Neural cell (in vitro differentiated cells): ENCODE results near the gene TUBGCP4. TPM values are rescaled to one million over a fixed set of nuclear protein-coding genes. Genes with fewer than 3 reads are reported as not detected.

Source experiments
- H2AFZ ChIP-seq: fragments of 200-600, 300-800 bp; sonication (generic), shearing (Covaris generic); 2 replicates; pipeline ENCODE4 v1.6.0; 2014; ENCODE audit warnings: low read depth, mild to moderate bottlenecking, antibody characterized with exemption, low read length, moderate library complexity
- H3F3A ChIP-seq: fragments of 200-600 bp; shearing (Covaris generic); 2 replicates; pipeline ENCODE4 v1.6.1; 2016; ENCODE audit warnings: mild to moderate bottlenecking, moderate library complexity, mixed read lengths, antibody characterized with exemption, low read length; ENCODE audit not compliant: insufficient read depth, poor library complexity, severe bottlenecking
- H3K27ac ChIP-seq: fragments of 200-600, 300-800 bp; sonication (generic), shearing (Covaris generic); 2 replicates; pipeline ENCODE4 v1.5.1; 2014; ENCODE audit warnings: mild to moderate bottlenecking, low read length, moderate library complexity
- H3K27me3 ChIP-seq: fragments of 300-800, 200-600 bp; sonication (generic), shearing (Covaris generic); 2 replicates; pipeline ENCODE4 v1.6.0; 2014; ENCODE audit warnings: mild to moderate bottlenecking, low read depth, low read length, moderate library complexity; ENCODE audit not compliant: insufficient read depth
- H3K36me3 ChIP-seq: fragments of 300-800, 200-600 bp; sonication (generic), shearing (Covaris generic); 2 replicates; pipeline ENCODE4 v1.5.1; 2014; ENCODE audit warnings: mild to moderate bottlenecking, antibody characterized with exemption, low read length, moderate library complexity; ENCODE audit not compliant: insufficient read depth
- H3K4me2 ChIP-seq: fragments of 300-800, 200-600 bp; sonication (generic), shearing (Covaris generic); 2 replicates; pipeline ENCODE4 v1.6.0; 2014; ENCODE audit warnings: mild to moderate bottlenecking, low read length
- H3K4me3 ChIP-seq: fragments of 300-800, 200-600 bp; sonication (generic), shearing (Covaris generic); 2 replicates; pipeline ENCODE4 v1.5.1; 2014; ENCODE audit warnings: mild to moderate bottlenecking, low read length, moderate library complexity
- H3K79me2 ChIP-seq: fragments of 200-600 bp; shearing (Covaris generic); replicated peaks from 2 replicates; pipeline ENCODE4 v1.6.0; 2014; ENCODE audit warnings: mild to moderate bottlenecking, low read length, moderate library complexity; ENCODE audit not compliant: insufficient read depth
- H3K9ac ChIP-seq: fragments of 300-800, 200-600 bp; sonication (generic), shearing (Covaris generic); 2 replicates; pipeline ENCODE4 v1.6.1; 2016; ENCODE audit warnings: mild to moderate bottlenecking, low read length, mixed read lengths
- H3K9me2 ChIP-seq: fragments of 200-600 bp; shearing (Covaris generic); 2 replicates; pipeline ENCODE4 v1.6.1; 2016; ENCODE audit warnings: mild to moderate bottlenecking, low read length, mixed read lengths; ENCODE audit not compliant: insufficient read depth
- H3K9me3 ChIP-seq: fragments of 200-600, 300-800 bp; sonication (generic), shearing (Covaris generic); 2 replicates; pipeline ENCODE4 v1.6.1; 2016; ENCODE audit warnings: mild to moderate bottlenecking, mixed run types, low read length, moderate library complexity, mixed read lengths
- H4K20me1 ChIP-seq: fragments of 200-600 bp; shearing (Covaris generic); 2 replicates; pipeline ENCODE4 v1.6.1; 2016; ENCODE audit warnings: mild to moderate bottlenecking, mixed run types; ENCODE audit not compliant: insufficient read depth
- EP300 ChIP-seq: fragments of 450-650 bp; conservative IDR thresholded peaks from 2 replicates; pipeline ENCODE4 v1.6.1; 2014; ENCODE audit warnings: antibody characterized with exemption, mild to moderate bottlenecking, moderate library complexity; ENCODE audit not compliant: poor library complexity, severe bottlenecking
- EZH2 ChIP-seq: fragments of 200-600, 300-800 bp; shearing (Covaris generic), sonication (generic); IDR thresholded peaks from 2 replicates; pipeline ENCODE4 v1.6.1; 2014; ENCODE audit warnings: antibody characterized with exemption, low read length, borderline replicate concordance, mild to moderate bottlenecking; ENCODE audit not compliant: insufficient read depth, poor library complexity, severe bottlenecking
- MXI1 ChIP-seq: fragments of 450-650 bp; conservative IDR thresholded peaks from 2 replicates; pipeline ENCODE4 v1.6.1; 2014; ENCODE audit warnings: antibody characterized with exemption, mild to moderate bottlenecking; ENCODE audit not compliant: poor library complexity, severe bottlenecking
- POLR2AphosphoS5 ChIP-seq: IDR thresholded peaks from 2 replicates; pipeline ENCODE4 v1.6.1; 2012
- RAD21 ChIP-seq: fragments of 450-650 bp; conservative IDR thresholded peaks from 2 replicates; pipeline ENCODE4 v1.6.1; 2014; ENCODE audit warnings: antibody characterized with exemption, mild to moderate bottlenecking, moderate library complexity
- SMC3 ChIP-seq: fragments of 450-650 bp; conservative IDR thresholded peaks from 2 replicates; pipeline ENCODE4 v1.6.1; 2014; ENCODE audit warnings: antibody characterized with exemption, mild to moderate bottlenecking, moderate library complexity; ENCODE audit not compliant: poor library complexity
- TAF1 ChIP-seq: IDR thresholded peaks from 2 replicates; pipeline ENCODE4 v1.6.1; 2012; ENCODE audit warnings: low read depth
- polyA plus RNA-seq: library from polyadenylated mRNA; depleted of rRNA; stranded (reverse); fragments of >200 nt; gene quantifications from 2 replicates; pipeline ENCODE4 v1.2.3, GENCODE V29; 2014
- TF ChIP-seq, protein P1 (sequence below): IDR thresholded peaks from 2 replicates; pipeline ENCODE4 v1.6.1; 2012; ENCODE audit warnings: borderline replicate concordance
- TF ChIP-seq, protein P2 (sequence below): fragments of 450-650 bp; IDR thresholded peaks from 2 replicates; pipeline ENCODE4 v1.5.1; 2014; ENCODE audit warnings: antibody characterized with exemption, mild to moderate bottlenecking, moderate library complexity; ENCODE audit not compliant: poor library complexity, severe bottlenecking

The TUBGCP4 gene
- polyA plus RNA-seq, 1 donor from 2014 or later: 4.6 TPM

DNA sequence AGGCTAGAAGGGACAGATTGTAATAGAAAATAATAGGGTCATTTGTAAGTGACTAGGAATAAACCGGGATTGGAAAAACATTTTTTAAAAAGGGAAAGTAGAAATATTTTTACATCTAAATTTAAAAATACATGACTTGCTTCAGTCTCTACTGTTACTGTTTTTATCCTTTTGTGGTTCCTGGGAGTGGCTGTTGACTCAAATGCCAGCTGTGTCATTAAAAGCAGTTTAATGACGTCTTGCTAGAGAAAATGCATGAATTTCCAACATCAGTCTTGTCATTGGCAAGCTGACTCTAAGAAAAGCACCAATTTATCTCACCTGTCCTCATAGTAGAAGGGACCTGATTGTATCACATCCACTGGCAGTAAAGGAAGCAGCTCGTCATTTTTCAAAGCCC lies 23.8 kb upstream of the TUBGCP4 start:
- Histone ChIP-seq H3K36me3 (peaks cover 6% of the 10 kb centered on the region), H3K9me2 (no peaks in the 10 kb centered on the region), H3K79me2 (no peaks in the 10 kb centered on the region), H3K27ac (no peak overlapping the region), H4K20me1 (no peaks in the 10 kb centered on the region), H2AFZ (no peak overlapping the region), H3F3A (no peaks in the 10 kb centered on the region), H3K4me2 (no peak overlapping the region), H3K9me3 (no peaks in the 10 kb centered on the region), H3K9ac (no peak overlapping the region), H3K27me3 (no peaks in the 10 kb centered on the region), H3K4me3 (no peak overlapping the region)
- TF ChIP-seq POLR2AphosphoS5 (no peak), MXI1 (no peak), EZH2 (no peak), RAD21 (no peak), EP300 (no peak), TAF1 (no peak), SMC3 (no peak)
- TF ChIP-seq, protein P1, sequence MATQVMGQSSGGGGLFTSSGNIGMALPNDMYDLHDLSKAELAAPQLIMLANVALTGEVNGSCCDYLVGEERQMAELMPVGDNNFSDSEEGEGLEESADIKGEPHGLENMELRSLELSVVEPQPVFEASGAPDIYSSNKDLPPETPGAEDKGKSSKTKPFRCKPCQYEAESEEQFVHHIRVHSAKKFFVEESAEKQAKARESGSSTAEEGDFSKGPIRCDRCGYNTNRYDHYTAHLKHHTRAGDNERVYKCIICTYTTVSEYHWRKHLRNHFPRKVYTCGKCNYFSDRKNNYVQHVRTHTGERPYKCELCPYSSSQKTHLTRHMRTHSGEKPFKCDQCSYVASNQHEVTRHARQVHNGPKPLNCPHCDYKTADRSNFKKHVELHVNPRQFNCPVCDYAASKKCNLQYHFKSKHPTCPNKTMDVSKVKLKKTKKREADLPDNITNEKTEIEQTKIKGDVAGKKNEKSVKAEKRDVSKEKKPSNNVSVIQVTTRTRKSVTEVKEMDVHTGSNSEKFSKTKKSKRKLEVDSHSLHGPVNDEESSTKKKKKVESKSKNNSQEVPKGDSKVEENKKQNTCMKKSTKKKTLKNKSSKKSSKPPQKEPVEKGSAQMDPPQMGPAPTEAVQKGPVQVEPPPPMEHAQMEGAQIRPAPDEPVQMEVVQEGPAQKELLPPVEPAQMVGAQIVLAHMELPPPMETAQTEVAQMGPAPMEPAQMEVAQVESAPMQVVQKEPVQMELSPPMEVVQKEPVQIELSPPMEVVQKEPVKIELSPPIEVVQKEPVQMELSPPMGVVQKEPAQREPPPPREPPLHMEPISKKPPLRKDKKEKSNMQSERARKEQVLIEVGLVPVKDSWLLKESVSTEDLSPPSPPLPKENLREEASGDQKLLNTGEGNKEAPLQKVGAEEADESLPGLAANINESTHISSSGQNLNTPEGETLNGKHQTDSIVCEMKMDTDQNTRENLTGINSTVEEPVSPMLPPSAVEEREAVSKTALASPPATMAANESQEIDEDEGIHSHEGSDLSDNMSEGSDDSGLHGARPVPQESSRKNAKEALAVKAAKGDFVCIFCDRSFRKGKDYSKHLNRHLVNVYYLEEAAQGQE: no peak
- TF ChIP-seq, protein P2, sequence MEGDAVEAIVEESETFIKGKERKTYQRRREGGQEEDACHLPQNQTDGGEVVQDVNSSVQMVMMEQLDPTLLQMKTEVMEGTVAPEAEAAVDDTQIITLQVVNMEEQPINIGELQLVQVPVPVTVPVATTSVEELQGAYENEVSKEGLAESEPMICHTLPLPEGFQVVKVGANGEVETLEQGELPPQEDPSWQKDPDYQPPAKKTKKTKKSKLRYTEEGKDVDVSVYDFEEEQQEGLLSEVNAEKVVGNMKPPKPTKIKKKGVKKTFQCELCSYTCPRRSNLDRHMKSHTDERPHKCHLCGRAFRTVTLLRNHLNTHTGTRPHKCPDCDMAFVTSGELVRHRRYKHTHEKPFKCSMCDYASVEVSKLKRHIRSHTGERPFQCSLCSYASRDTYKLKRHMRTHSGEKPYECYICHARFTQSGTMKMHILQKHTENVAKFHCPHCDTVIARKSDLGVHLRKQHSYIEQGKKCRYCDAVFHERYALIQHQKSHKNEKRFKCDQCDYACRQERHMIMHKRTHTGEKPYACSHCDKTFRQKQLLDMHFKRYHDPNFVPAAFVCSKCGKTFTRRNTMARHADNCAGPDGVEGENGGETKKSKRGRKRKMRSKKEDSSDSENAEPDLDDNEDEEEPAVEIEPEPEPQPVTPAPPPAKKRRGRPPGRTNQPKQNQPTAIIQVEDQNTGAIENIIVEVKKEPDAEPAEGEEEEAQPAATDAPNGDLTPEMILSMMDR: no peak

DNA sequence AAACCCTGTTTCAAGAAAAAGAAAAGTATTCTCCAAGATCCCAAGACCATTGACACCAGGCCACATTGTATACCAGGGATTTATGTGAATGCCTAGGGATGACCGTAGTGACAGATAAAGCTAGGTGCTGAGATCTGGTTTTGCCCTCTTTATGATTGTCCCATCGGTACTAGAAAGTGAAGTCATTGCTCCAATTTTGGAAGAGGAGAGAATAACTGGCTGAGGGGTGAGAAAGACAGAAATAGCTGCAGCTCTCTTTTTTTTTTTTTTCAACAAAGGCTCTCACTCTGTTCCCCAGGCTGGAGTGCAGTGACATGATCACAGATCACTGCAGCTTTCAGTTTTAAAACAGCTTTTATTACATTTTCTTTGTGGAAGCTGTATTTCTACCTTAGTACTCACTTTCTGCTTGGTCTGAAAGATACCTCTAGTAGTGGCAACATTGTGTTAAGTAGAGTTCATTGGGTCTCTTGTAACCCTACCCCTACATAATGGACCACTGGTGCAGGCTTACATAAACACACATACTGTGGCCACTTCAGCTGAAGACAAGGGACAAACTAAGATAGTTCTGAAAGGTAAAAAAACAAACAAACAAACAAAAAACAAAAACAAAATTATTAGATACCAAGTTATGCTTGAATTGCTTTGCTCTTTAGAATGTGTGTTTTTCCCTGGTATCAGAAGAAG lies 18.1 kb upstream of the TUBGCP4 start:
- no peak overlapping the region for H2AFZ ChIP-seq
- no peaks in the 10 kb centered on the region for H3K27me3 ChIP-seq
- no peaks in the 10 kb centered on the region for H3K9me3 ChIP-seq
- H3K9me2 ChIP-seq: no peaks in the 10 kb centered on the region
- H3F3A ChIP-seq: no peaks in the 10 kb centered on the region
- no peak overlapping the region for H3K9ac ChIP-seq
- H3K4me3 ChIP-seq: no peak overlapping the region
- no peaks in the 10 kb centered on the region for H4K20me1 ChIP-seq
- TF ChIP-seq SMC3 (no peak), EZH2 (no peak), MXI1 (no peak), POLR2AphosphoS5 (no peak), TAF1 (no peak), RAD21 (no peak), EP300 (no peak)
- TF ChIP-seq, protein P1: no peak
- TF ChIP-seq, protein P2: no peak
- no peak overlapping the region for H3K4me2 ChIP-seq
- H3K36me3 ChIP-seq: peaks cover 6% of the 10 kb centered on the region
- no peaks in the 10 kb centered on the region for H3K79me2 ChIP-seq
- H3K27ac ChIP-seq: no peak overlapping the region
